HL-60 (cell line): ENCODE measurements around the gene ATP12A.
"Not testable (repeated sequence)": the region's sequence is repeated elsewhere in the genome, so short reads cannot be mapped to it uniquely, and the experiment has no call there.

Source experiments
- DNase-seq, 2 experiments: peaks; one replicate each; pipeline ENCODE4 v3.0.0-alpha.2; 2010 to 2020; ENCODE audit warnings: low read depth in 1 of 2, low spot score in 1 of 2
- H3K27ac ChIP-seq: fragments of 250-450 bp; sonication (Bioruptor Pico); replicated peaks from 2 replicates; pipeline ENCODE4 v1.5.1; 2020; ENCODE audit warnings: mild to moderate bottlenecking, moderate library complexity
- H3K27me3 ChIP-seq: fragments of 250-450 bp; sonication (Bioruptor Pico); 2 replicates; pipeline ENCODE4 v1.5.1; 2021; ENCODE audit warnings: mild to moderate bottlenecking, moderate library complexity; ENCODE audit not compliant: insufficient read depth, poor library complexity, severe bottlenecking
- H3K4me3 ChIP-seq: replicated peaks from 2 replicates; pipeline ENCODE4 v1.5.1; 2011; ENCODE audit warnings: mild to moderate bottlenecking, control low read depth, low read length; ENCODE audit not compliant: insufficient read depth
- GABPA ChIP-seq: IDR thresholded peaks from 2 replicates; pipeline ENCODE4 v1.6.1; 2012; ENCODE audit warnings: low read depth
- POLR2AphosphoS5 ChIP-seq: IDR thresholded peaks from 2 replicates; pipeline ENCODE4 v1.6.1; 2012; ENCODE audit warnings: low read depth
- REST ChIP-seq: IDR thresholded peaks from 2 replicates; pipeline ENCODE4 v1.6.1; 2012; ENCODE audit warnings: low read depth; ENCODE audit not compliant: insufficient replicate concordance
- SPI1 ChIP-seq: IDR thresholded peaks from 2 replicates; pipeline ENCODE4 v1.6.1; 2012; ENCODE audit warnings: low read depth, mild to moderate bottlenecking, borderline replicate concordance
- TF ChIP-seq, protein P1 (sequence below): IDR thresholded peaks from one replicate; pipeline ENCODE4 v1.5.1; 2011; ENCODE audit warnings: low read length, control low read depth, inconsistent platforms; ENCODE audit not compliant: insufficient read depth

ATP12A gene

DNA sequence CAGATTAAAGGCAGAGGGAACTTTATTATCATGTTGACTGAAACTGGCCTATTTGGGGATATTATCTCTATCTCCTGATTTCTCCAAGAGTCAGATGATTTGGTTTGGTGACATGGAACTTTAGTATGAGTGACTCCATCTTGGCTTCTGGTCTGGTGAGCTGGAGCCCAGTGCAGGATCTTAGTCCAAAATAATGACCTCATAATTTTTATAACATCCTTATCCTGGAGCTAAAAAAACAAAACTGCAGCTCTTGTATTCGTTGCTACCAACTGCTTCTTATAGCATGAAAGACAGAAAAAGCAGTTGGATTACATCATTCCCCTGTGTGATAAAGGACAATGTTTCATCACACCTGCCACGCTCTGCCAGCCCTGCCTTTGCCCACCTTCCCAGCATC lies 44.5 kb downstream of the ATP12A start:
- Histone ChIP-seq H3K27me3 (no peaks in the 10 kb centered on the region), H3K4me3 (no peak overlapping the region), H3K27ac (no peak overlapping the region; the same call in 1 of the 2 replicates)
- peak in 1 of 2 experiments; percentile 61 for DNase-seq
- no peak for TF ChIP-seq POLR2AphosphoS5
- no peak for TF ChIP-seq REST

DNA sequence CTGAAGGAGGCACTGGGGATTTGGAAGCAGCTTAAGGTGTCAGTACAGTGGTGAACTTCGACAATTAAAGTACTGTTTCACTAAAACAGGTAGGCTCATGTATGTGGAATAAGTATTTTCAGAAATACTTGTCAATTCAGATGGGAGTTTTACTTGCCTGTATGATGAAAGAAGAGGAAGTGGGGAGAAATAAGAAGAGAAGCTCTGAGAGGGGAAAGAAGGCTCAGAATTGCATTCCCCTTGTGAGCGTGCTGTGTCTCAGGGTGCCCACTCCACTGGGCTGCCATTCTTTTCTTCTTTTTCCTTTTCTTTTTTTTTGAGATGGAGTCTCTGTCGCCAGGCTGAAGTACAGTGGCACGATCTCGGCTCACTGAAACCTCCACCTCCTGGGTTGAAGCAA lies 45.2 kb downstream of the ATP12A start:
- H3K27me3 ChIP-seq = no peaks in the 10 kb centered on the region
- TF ChIP-seq SPI1 (peak; percentile 84), POLR2AphosphoS5 (no peak)
- no peak for DNase-seq
- peak overlapping the region; percentile 49 for H3K27ac ChIP-seq
- no peak overlapping the region for H3K4me3 ChIP-seq

GRCh38 chr13:24727731-24728601 lies 47.8 kb downstream of the ATP12A start:
- Histone ChIP-seq H3K27ac (no peak overlapping the region), H3K4me3 (no peak overlapping the region), H3K27me3 (no peaks in the 10 kb centered on the region)
- no peak for TF ChIP-seq GABPA
- TF ChIP-seq, protein P1, sequence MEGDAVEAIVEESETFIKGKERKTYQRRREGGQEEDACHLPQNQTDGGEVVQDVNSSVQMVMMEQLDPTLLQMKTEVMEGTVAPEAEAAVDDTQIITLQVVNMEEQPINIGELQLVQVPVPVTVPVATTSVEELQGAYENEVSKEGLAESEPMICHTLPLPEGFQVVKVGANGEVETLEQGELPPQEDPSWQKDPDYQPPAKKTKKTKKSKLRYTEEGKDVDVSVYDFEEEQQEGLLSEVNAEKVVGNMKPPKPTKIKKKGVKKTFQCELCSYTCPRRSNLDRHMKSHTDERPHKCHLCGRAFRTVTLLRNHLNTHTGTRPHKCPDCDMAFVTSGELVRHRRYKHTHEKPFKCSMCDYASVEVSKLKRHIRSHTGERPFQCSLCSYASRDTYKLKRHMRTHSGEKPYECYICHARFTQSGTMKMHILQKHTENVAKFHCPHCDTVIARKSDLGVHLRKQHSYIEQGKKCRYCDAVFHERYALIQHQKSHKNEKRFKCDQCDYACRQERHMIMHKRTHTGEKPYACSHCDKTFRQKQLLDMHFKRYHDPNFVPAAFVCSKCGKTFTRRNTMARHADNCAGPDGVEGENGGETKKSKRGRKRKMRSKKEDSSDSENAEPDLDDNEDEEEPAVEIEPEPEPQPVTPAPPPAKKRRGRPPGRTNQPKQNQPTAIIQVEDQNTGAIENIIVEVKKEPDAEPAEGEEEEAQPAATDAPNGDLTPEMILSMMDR = peak; percentile 52
- peak; percentile 60 to 82 for DNase-seq

- not testable (repeated sequence) for DNase-seq, H3K27ac ChIP-seq, H3K4me3 ChIP-seq, H3K27me3 ChIP-seq
- peak; percentile 38; the same call in 1 of the 2 replicates for TF ChIP-seq SPI1
Observed at GRCh38 chr13:24730873-24731567, 50.8 kb downstream of the ATP12A start.

GRCh38 chr13:24734950-24735349 lies 54.7 kb downstream of the ATP12A start:
- DNase-seq = no peak
- Histone ChIP-seq H3K4me3 (no peak overlapping the region), H3K27me3 (no peaks in the 10 kb centered on the region), H3K27ac (no peak overlapping the region)
- TF ChIP-seq POLR2AphosphoS5 (no peak), GABPA (no peak), SPI1 (0 out of 2 replicates have a peak, but pooled peaks have one; percentile 19), REST (no peak)
